Prostate gland (tissue), 2 donors: ENCODE data around the gene FHIT.

Experiments
- POLR2A ChIP-seq: fragments of 450-650 bp; IDR thresholded peaks from one replicate; pipeline ENCODE4 v1.6.1; 2016; ENCODE audit warnings: antibody characterized with exemption, mild to moderate bottlenecking
- POLR2AphosphoS5 ChIP-seq: sonication (generic); formaldehyde crosslinking; IDR thresholded peaks from one replicate; pipeline ENCODE4 v1.6.1; 2017; ENCODE audit warnings: antibody characterized with exemption
- TF ChIP-seq, protein P1 (sequence below), 4 experiments: fragments of 200-600 bp in 2 of 4; fragments of 450-650 bp in 2 of 4; sonication (generic) in 2 of 4; IDR thresholded peaks; 1 replicate in 3 of 4; 2 replicates in 1 of 4; pipeline ENCODE4 v1.5.1; 2016 to 2019; ENCODE audit warnings: antibody characterized with exemption in 4 of 4, mild to moderate bottlenecking in 2 of 4, moderate library complexity in 2 of 4

- TF ChIP-seq, protein P1, sequence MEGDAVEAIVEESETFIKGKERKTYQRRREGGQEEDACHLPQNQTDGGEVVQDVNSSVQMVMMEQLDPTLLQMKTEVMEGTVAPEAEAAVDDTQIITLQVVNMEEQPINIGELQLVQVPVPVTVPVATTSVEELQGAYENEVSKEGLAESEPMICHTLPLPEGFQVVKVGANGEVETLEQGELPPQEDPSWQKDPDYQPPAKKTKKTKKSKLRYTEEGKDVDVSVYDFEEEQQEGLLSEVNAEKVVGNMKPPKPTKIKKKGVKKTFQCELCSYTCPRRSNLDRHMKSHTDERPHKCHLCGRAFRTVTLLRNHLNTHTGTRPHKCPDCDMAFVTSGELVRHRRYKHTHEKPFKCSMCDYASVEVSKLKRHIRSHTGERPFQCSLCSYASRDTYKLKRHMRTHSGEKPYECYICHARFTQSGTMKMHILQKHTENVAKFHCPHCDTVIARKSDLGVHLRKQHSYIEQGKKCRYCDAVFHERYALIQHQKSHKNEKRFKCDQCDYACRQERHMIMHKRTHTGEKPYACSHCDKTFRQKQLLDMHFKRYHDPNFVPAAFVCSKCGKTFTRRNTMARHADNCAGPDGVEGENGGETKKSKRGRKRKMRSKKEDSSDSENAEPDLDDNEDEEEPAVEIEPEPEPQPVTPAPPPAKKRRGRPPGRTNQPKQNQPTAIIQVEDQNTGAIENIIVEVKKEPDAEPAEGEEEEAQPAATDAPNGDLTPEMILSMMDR (IDR thresholded peaks at IDR 0.05) = no peak
- TF ChIP-seq POLR2A = no peak
- TF ChIP-seq POLR2AphosphoS5 = no peak
Measured at GRCh38 chr3:60707452-60708020, 543.7 kb downstream of the FHIT start.
